HUDEP-2 (cell line): ENCODE results near the gene SIK3.
"Not testable (repeated sequence)": the region's sequence is repeated elsewhere in the genome, so short reads cannot be mapped to it uniquely, and the experiment has no call there.

Experiments used
- DNase-seq, 76 experiments: peaks; one replicate each; lab custom pipeline; 2025; ENCODE audit not compliant: unreplicated experiment in 76 of 76; lab: John Stamatoyannopoulos, UW

The SIK3 gene

DNA sequence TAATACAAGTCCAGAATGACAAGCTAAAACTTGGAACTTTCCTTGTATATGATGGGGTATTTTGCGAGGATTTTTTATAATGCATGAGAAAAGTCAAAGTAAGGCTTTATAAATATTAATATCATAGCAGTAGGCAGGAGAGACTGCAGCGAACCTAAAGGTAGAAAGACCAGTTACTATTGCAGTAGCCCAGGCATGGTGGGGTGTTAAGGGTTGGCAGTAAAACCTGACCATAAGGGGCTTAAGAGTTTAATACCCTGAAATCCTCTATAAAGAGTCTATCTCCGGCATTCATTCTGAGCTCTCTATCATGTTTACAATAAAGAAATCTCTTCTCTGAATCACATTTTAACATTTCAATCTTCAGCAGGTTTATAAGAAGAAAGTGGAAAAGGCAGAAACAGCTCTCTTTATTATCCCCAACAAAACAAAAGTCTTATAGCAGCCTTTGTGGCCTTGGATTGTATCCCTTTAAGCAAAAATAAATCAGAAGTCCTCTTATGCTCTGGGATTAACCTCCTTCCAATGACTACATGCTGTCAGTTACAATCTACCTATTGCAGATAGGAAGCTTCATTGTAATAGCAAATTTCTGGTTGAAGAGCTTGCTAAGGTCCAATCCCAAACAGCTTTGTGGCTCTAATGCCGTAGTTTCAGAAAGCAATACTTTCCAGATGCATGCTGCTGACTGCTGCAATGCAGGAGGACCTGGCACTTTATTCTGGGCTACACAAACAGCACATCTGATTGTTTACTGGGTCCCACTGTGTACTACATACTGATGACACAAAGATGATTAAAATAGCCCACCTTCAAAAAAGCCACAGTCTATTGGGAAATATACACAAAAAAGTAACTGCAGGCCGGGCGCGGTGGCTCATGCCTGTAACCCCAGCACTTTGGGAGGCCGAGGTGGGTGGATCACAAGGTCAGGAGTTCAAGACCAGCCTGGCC, 45.8 kb downstream of the SIK3 start:
- DNase-seq = no peak

- not testable (repeated sequence) for DNase-seq
Measured at GRCh38 chr11:117050121-117050520, 48.1 kb downstream of the SIK3 start.

- DNase-seq = not testable (repeated sequence)
Measured at GRCh38 chr11:117046627-117047026, 51.6 kb downstream of the SIK3 start.

GRCh38 chr11:117045956-117046355, 52.3 kb downstream of the SIK3 start:
- DNase-seq = no peak

DNA sequence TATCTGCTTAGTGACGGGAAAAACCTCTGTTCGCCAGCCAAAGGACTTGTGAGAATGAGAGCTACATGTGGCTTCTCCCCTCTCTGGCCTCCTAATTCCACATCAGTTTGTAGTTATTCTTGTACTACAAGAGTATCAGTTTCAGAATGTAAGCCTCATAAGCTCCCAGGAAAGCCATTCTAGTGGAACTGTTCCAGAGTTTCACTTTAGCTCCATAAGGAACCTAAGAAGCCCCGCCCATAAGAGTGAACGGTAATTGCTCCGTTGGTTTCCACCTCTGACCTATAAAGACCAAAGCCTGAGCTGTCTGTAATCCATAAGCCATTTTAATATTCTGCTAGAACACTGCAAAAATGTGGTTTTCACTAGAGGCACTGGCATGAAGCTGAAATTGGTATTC, 53.0 kb downstream of the SIK3 start:
- DNase-seq = no peak

GRCh38 chr11:117044287-117045035, 53.8 kb downstream of the SIK3 start:
- DNase-seq = no peak

- DNase-seq = no peak
Measured at GRCh38 chr11:117042689-117043088, 55.5 kb downstream of the SIK3 start.

- DNase-seq = no peak
Measured at GRCh38 chr11:117039900-117040299, 58.3 kb downstream of the SIK3 start.

DNA sequence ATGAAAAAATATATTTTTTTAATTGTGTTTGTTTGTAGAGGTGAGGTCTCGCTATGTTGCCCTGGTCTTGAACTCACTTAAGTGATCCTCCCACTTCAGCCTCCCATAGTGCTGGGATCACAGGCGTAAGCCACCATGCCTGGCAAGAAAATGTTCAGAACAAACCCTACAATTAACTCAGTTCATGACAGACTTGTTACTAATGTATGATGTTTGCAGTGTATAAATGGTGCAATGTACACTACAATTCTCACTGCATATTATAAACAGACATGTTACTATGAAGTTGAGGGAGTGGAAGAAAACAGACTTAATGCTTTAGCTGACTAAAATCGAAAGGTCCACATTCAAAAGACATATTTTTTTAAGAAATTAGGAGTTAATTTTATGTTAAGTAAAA, 59.0 kb downstream of the SIK3 start:
- DNase-seq = no peak

DNA sequence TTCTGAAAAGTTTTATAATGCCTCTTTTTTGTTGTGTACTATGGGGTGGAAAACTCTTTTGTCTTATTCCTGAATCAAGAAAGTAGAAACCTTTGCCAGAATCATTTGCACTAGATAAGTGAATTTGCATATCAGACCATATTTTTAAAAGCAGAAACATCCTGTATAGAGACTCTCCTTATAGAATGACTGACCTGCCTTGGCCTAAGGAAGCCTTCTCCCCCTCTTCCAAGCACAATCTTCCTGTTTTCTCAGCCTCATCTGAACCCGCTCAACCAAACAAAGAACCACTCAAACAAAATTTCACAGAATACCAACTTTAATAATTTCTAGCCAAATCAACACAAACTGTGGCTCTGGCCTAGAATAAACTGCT, 60.3 kb downstream of the SIK3 start:
- DNase-seq = no peak

GRCh38 chr11:117037279-117037974, 60.8 kb downstream of the SIK3 start:
- DNase-seq = peak in 8 of 76 experiments; percentile 2 to 32 (median 14)

DNA sequence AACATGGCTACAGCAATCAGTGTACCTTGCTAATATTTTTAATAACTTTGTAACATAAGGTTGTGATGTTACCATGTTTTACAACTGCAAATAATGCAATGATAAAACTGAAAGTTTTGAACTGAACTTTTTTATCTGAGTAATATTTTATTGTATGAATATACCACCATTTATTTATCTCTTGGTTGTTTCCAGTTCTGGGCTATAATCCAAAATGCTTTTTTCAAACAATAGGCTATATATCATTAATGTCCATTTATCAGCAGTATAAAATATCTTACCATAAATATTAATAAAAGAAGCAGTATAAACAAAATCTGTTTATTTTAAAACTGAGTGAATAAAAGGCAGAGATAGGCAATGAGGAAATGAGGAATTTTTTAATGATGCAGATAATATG, 63.3 kb downstream of the SIK3 start:
- no peak for DNase-seq

GRCh38 chr11:117026593-117027330, 71.5 kb downstream of the SIK3 start:
- DNase-seq = no peak

GRCh38 chr11:117023707-117024106, 74.5 kb downstream of the SIK3 start:
- DNase-seq = not testable (repeated sequence)

- DNase-seq = no peak
Measured at GRCh38 chr11:117023178-117023577, 75.0 kb downstream of the SIK3 start.

- DNase-seq = no peak
Measured at GRCh38 chr11:117022526-117022925, 75.7 kb downstream of the SIK3 start.

GRCh38 chr11:117020869-117021564, 77.2 kb downstream of the SIK3 start:
- peak in 30 of 76 experiments; percentile 3 to 56 (median 24) for DNase-seq

- DNase-seq = peak in 55 of 76 experiments; percentile 8 to 70 (median 36)
Measured at GRCh38 chr11:117020287-117020686, 77.9 kb downstream of the SIK3 start.

DNA sequence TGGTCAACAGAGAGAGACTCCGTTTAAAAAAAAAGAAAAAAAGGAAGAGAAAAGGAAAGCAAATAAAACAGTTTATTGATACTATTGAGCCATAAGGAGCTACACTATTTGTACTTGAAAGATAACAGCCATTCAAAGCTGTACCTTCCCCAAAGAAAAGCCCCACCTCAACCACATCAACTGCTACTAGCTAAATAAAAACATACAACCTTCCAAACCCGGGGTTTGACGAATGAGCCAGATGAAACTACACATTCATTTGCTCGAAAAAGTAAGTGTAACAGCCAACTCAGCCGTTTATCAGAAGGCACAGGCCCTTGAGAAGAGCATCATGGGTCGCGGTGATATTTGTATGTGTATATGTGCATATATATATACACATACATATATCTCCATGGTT, 78.4 kb downstream of the SIK3 start:
- DNase-seq = peak in 50 of 76 experiments; percentile 8 to 72 (median 35)

GRCh38 chr11:117017456-117017855, 80.8 kb downstream of the SIK3 start:
- no peak for DNase-seq
